NB4 (cell line): Measurements from ENCODE around the gene LRTM1.

Experiments
- DNase-seq: peaks from one replicate; pipeline ENCODE4 v3.0.0; 2010; ENCODE audit warnings: low read depth
- H3K4me3 ChIP-seq: one replicate; pipeline ENCODE4 v1.5.1; 2011; ENCODE audit warnings: mild to moderate bottlenecking, low read depth, low read length, moderate library complexity
- CTCF ChIP-seq: IDR thresholded peaks from one replicate; pipeline ENCODE4 v1.5.1; 2012; ENCODE audit warnings: low read depth, low read length
- MAX ChIP-seq: IDR thresholded peaks from 2 replicates; pipeline ENCODE4 v1.6.1; 2011; ENCODE audit warnings: low read depth, low read length
- MYC ChIP-seq: IDR thresholded peaks from 2 replicates; pipeline ENCODE4 v1.6.1; 2011; ENCODE audit warnings: low read depth, low read length
- POLR2A ChIP-seq: IDR thresholded peaks from 2 replicates; pipeline ENCODE4 v1.6.1; 2011; ENCODE audit warnings: mild to moderate bottlenecking; ENCODE audit not compliant: insufficient read length; ENCODE audit errors: extremely low read depth

LRTM1 gene

DNA sequence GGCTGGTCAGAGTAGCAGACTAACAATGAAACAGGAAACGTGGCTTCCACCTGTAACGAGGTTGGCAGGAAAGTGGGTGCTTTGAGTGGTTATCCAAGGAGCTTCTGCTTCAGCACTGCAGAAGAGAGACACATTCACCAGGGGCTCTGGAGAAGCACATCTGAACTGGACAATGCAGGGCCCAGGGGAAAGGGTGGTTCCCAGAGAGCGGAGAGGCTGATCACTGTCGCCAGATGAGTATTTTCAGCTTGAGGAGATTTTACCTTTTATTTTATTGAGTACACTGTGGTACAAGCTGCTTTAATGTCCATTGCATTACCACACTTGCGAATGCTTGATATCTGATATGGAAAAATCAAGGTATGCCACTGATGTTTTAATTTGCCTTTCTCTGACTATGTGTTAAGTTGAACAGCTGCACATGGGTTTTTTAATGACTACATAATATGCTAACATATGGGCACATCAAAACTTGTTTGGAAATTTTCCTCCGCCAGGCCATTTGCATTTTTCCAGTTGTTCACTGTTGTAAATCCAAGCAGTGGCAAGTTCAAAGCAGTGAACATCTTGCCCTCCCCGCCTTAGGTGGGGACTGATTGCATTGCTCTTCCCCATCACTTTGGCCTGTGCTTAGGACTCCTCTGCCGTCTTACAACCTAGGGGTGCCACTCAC is 52.1 kb downstream of the LRTM1 start:
- DNase-seq: no peak
- TF ChIP-seq MYC: no peak
- TF ChIP-seq CTCF: no peak
- no peak for TF ChIP-seq POLR2A
- H3K4me3 ChIP-seq: no peak overlapping the region

GRCh38 chr3:54874816-54875556 is 52.9 kb downstream of the LRTM1 start:
- no peak for DNase-seq
- H3K4me3 ChIP-seq: no peak overlapping the region
- TF ChIP-seq MAX (no peak), CTCF (no peak), MYC (no peak), POLR2A (no peak)

GRCh38 chr3:54873059-54874010 is 54.5 kb downstream of the LRTM1 start:
- DNase-seq: no peak
- no peak for TF ChIP-seq CTCF
- no peak overlapping the region for H3K4me3 ChIP-seq

- TF ChIP-seq MYC: no peak
- no peak for TF ChIP-seq POLR2A
- no peak for TF ChIP-seq CTCF
- TF ChIP-seq MAX: no peak
- DNase-seq: no peak
- H3K4me3 ChIP-seq: no peak overlapping the region
These were observed 56.0 kb downstream of the LRTM1 start for GRCh38 chr3:54871867-54872266.

DNA sequence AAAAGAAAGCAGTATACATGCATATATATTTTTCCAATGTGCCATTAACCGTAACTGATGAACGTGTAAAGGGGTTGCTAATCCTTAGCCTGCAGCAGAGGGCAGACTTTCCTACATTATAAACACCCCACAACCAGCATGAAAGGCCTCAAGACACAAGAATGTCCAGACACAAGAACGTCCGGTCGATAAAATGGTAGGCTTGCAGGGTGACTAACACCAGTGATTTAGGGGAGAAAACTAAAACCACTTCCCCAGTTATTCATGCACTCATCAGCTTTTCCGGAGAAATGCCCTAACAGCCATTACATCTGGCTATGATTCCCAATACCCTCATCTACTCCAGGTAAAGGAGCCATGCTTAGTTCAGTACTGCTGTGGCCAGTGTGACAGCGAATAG is 57.4 kb downstream of the LRTM1 start:
- peak; percentile 38 for TF ChIP-seq CTCF
- TF ChIP-seq MYC: no peak
- peak; percentile 59 for DNase-seq
- no peak overlapping the region for H3K4me3 ChIP-seq
